Measurements from ENCODE around the gene CRYAA. TPM values are rescaled to one million over a fixed set of nuclear protein-coding genes. Genes with fewer than 3 reads are reported as not detected.

The CRYAA gene
- total RNA-seq, 2 experiments from 2014 or later: not detected

- ChIA-PET POLR2A (interaction anchor here (1.5 kb wide), 1 partner anchor 9 kb away, joined by 5 read pairs; no protein-coding TSS in a partner anchor), CTCF (ENCODE audit: unreplicated experiment) (interaction anchor here (0.6 kb wide), 1 partner anchor 111 kb away, joined by 3 read pairs; no protein-coding TSS in a partner anchor)
- H3K4me2 ChIP-seq (ENCODE audit: low read length): no peak overlapping the region
- no TSS peak for BruUV-seq (replicated peaks)
- no peak for DNase-seq (ENCODE audit: low spot score)
- H3K9me3 ChIP-seq (ENCODE audit: low read length): no peaks in the 10 kb centered on the region
- intact Hi-C loops (cut with micrococcal nuclease; ENCODE audit: unreplicated experiment): no loop called here
- no peaks in the 10 kb centered on the region for H3K36me3 ChIP-seq (ENCODE audit: insufficient read depth, low read length)
- no peak for TF ChIP-seq EZH2phosphoT487 (IDR thresholded peaks at IDR 0.05; ENCODE audit: borderline replicate concordance, low read depth, low read length)
- TF ChIP-seq, protein P1, sequence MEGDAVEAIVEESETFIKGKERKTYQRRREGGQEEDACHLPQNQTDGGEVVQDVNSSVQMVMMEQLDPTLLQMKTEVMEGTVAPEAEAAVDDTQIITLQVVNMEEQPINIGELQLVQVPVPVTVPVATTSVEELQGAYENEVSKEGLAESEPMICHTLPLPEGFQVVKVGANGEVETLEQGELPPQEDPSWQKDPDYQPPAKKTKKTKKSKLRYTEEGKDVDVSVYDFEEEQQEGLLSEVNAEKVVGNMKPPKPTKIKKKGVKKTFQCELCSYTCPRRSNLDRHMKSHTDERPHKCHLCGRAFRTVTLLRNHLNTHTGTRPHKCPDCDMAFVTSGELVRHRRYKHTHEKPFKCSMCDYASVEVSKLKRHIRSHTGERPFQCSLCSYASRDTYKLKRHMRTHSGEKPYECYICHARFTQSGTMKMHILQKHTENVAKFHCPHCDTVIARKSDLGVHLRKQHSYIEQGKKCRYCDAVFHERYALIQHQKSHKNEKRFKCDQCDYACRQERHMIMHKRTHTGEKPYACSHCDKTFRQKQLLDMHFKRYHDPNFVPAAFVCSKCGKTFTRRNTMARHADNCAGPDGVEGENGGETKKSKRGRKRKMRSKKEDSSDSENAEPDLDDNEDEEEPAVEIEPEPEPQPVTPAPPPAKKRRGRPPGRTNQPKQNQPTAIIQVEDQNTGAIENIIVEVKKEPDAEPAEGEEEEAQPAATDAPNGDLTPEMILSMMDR (conservative IDR thresholded peaks at IDR 0.05; ENCODE audit: low read length): no peak
- H3K4me1 ChIP-seq (ENCODE audit: insufficient read depth, low read length, poor library complexity, severe bottlenecking): peaks cover 30% of the 10 kb centered on the region
- H3K9me2 ChIP-seq (ENCODE audit: insufficient read depth, low read length): no peaks in the 10 kb centered on the region
- no peaks in the 10 kb centered on the region for H3K79me2 ChIP-seq (ENCODE audit: insufficient read depth, low read depth, low read length)
- H2AFZ ChIP-seq (ENCODE audit: low read length): no peak overlapping the region
- no peak overlapping the region for H3K4me3 ChIP-seq (ENCODE audit: low read depth, low read length, poor library complexity, severe bottlenecking)
- H3K27ac ChIP-seq (ENCODE audit: low read depth, low read length, poor library complexity, severe bottlenecking): no peak overlapping the region
- H4K20me1 ChIP-seq (ENCODE audit: insufficient read depth, low read length): no peaks in the 10 kb centered on the region
Observed at GRCh38 chr21:43192501-43193081, 23.8 kb downstream of the CRYAA start.

DNA sequence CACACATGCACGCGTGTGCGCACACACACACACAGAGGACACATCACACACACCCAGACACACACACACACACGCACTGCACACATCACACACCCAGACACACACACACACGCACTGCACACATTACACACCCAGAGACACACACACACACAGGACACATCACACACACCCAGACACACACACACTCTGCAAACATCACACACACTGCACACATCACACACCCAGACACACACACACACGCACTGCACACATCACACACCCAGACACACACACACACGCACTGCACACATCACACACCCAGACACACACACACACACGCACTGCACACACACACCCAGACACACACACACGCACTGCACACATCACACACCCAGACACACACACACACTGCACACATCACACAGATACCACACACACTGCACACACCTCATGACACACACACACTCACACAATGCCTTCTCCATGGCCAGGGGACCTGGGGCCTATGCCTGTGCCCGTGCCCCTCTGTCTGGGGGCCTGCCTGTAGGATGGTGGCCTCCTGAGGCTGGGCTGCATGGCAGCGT lies 24.4 kb downstream of the CRYAA start:
- H3K4me1 ChIP-seq (ENCODE audit: insufficient read depth, low read length, poor library complexity, severe bottlenecking): peaks cover 25% of the 10 kb centered on the region
- ChIA-PET POLR2A (no interaction called here), CTCF (ENCODE audit: unreplicated experiment) (interaction anchor here (0.6 kb wide), 1 partner anchor 111 kb away, joined by 3 read pairs; no protein-coding TSS in a partner anchor)

More for the DNA sequence above, 24.4 kb downstream of the CRYAA start:
- TF ChIP-seq, protein P1 (conservative IDR thresholded peaks at IDR 0.05; ENCODE audit: low read length): no peak
- TF ChIP-seq EZH2phosphoT487 (IDR thresholded peaks at IDR 0.05; ENCODE audit: borderline replicate concordance, low read depth, low read length): no peak
- no peaks in the 10 kb centered on the region for H3K79me2 ChIP-seq (ENCODE audit: insufficient read depth, low read depth, low read length)
- H3K27ac ChIP-seq (ENCODE audit: low read depth, low read length, poor library complexity, severe bottlenecking): no peak overlapping the region
- DNase-seq (ENCODE audit: low spot score): no peak
- no peak overlapping the region for H2AFZ ChIP-seq (ENCODE audit: low read length)
- intact Hi-C loops (cut with micrococcal nuclease; ENCODE audit: unreplicated experiment): no loop called here
- H3K9me3 ChIP-seq (ENCODE audit: low read length): peaks cover 2% of the 10 kb centered on the region; the same call in 1 of the 2 replicates
- no TSS peak for BruUV-seq (replicated peaks)
- no peak overlapping the region for H3K4me2 ChIP-seq (ENCODE audit: low read length)
- H3K9me2 ChIP-seq (ENCODE audit: insufficient read depth, low read length): no peaks in the 10 kb centered on the region
- no peaks in the 10 kb centered on the region for H4K20me1 ChIP-seq (ENCODE audit: insufficient read depth, low read length)
- no peak overlapping the region for H3K4me3 ChIP-seq (ENCODE audit: low read depth, low read length, poor library complexity, severe bottlenecking)
- no peaks in the 10 kb centered on the region for H3K36me3 ChIP-seq (ENCODE audit: insufficient read depth, low read length)

All from OCI-LY7 (cell line).